NCI-H446 (cell line): ENCODE measurements around the gene TRMU.
"Not testable (repeated sequence)": the region's sequence is repeated elsewhere in the genome, so short reads cannot be mapped to it uniquely, and the experiment has no call there.

Experiments used
- DNase-seq, 2 experiments: peaks; one replicate each; lab custom pipeline; 2025; lab: John Stamatoyannopoulos, UW

TRMU gene

DNA sequence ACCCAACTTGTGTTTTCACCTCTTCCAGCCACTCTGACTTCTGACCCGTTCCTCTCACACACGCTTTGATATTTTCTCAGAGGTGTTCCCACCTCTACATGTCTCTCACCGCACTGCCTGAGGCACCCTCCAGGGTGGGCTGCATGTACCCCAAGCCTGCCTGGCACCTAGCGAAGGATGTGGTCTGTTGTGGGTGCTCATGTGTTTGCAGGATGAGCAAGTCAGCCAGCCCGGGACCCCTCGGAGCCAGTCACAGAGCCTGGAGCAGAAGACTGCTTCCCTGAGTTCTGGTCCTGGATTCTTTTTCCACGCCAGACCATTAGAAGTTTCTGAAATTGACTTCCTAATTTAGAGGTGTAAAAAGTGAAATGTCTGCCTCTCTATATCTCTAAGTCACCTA lies 35.0 kb upstream of the TRMU start:
- DNase-seq: no peak

DNA sequence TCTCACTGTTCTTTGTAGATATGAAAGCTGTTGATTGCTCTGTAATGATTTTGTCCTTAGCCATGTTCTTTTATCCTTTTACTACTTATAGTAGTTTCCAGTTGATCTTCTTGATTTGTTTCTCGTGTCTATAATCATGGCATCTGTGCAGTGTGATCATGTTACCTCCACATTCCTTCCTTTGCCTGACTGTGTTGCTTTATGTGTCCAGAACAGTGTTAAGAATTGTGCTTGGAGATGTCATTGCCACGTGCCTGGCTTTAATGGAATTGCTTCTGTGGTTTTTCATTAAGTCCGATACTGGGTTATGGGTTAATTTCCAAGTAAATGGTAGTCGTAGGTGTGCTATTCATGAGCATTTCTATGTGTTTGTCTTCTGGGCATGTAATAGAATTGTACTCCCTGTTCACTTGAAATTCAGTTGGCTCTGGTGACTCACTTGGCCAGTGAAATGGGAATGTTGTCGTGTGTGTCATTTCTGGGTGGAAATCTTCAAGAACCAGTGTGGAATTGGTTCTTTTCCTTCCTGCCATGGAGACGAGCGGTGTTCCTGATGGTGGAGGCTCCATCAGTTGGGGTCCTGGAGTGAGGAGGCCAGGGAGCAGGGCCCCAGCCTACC lies 32.1 kb upstream of the TRMU start:
- DNase-seq: no peak

DNA sequence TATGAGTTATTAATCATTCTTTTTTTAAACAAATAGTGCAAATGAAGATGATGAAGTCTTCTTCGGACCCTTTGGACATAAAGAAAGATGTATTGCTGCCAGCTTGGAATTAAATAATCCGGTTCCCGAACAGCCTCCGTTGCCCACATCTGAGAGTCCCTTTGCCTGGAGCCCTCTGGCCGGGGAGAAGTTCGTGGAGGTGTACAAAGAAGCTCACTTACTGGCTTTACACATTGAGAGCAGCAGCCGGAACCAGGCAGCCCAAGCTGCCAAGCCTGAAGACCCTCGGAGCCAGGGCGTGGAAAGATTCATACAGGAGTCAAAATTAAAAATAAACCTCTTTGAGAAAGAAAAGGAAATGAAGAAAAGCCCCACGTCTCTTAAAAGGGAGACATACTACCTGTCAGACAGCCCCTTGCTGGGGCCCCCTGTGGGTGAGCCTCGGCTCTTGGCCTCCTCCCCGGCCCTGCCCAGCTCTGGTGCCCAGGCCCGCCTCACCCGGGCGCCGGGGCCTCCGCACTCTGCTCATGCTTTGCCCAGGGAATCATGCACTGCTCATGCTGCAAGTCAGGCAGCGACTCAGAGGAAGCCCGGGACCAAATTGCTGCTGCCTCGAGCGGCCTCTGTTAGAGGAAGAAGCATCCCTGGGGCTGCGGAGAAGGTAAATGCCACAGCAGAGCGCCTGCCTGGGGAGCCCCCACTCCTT lies 27.1 kb upstream of the TRMU start:
- DNase-seq: no peak

DNA sequence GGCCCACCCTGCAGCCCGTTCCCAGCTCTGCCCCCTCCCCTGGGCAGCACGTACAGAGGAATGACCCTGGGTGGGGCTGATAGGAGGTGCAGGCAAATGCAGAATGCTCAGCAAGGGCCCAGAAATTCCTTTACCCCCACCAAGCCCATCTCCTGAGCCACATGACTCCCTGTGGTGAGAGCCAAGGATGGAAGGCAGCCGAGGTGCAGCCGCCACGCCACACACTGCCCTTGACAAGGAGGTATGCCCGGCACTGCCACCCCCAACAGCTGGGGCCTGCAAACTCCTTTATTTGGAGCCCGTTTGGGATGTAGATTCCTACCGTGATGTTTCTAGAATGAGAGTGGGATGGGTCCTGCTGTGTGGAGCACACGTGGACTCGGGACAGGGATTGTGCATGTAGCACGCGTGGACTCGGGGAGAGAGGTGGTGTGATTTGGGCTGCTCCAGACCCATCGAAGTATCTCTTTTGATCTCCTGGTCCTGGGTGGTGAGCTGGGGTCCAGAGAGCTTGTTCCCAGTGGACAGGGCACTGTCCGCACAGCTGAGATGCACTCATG lies 25.9 kb upstream of the TRMU start:
- DNase-seq: no peak

DNA sequence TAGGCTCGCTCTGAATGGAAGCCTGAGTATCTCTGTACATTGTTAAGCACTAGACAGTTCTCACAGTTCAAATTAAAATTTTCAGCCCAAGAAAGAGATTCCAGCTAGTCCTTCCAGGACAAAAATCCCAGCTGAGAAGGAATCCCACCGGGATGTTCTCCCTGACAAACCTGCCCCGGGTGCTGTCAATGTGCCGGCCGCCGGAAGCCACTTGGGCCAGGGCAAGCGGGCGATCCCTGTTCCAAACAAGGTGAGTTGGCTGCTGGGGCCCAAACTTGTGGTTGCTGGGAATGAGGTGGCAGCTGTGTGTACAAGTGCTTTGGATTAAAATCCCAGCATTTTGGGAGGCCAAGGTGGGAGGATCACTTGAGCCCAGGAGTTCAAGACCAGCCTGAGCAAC lies 23.5 kb upstream of the TRMU start:
- DNase-seq: no peak

DNA sequence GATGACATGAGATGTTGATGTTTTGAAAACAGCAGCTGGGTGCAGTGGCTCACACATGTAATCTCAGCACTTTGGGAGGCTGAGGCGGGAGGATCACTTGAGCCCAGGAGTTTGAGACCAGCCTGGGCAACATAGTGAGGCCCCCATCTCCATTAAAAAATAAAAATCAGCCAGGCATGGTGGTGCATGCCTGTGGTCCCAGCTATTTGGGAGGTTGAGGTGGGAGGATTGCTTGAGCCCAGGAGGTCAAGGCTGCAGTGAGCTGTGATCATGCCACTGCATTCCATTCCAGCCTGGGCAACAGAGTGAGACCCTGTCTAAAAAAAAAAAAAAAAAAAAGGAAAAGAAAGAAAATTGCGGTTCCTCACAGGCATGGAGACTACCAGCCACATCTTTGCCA lies 22.7 kb upstream of the TRMU start:
- DNase-seq: not testable (repeated sequence)

DNA sequence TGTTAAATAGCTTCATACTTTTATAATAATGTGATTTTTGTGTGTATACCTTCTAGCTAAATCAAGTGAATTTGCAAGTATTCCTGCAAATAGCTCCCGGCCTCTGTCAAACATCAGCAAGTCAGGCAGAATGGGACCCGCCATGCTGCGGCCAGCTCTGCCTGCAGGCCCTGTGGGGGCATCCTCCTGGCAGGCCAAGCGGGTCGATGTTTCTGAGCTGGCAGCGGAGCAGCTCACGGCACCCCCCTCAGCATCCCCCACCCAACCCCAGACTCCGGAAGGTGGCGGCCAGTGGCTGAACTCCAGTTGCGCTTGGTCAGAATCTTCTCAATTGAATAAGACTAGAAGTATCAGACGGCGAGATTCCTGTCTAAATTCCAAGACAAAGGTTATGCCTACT lies 19.5 kb upstream of the TRMU start:
- no peak for DNase-seq

DNA sequence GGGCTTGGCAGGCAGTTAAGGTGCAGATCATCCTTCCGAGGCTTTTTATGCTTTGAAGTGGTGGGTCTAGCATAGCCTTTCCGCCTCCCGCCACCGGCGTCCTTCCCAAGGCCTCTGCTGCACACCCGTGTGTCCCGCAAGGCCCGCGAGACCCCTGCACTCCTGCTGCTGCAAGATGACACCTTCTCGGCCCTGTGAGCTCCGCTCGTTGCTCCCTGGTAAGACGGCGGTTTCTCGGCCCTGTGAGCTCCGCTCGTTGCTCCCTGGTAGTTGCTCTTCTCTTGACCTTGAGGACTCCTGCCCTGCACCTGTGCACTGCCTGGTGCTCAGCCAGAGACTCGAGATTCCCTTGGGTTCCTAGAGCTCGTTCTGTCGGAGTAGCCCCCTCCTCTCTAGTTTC lies 17.9 kb upstream of the TRMU start:
- no peak for DNase-seq

DNA sequence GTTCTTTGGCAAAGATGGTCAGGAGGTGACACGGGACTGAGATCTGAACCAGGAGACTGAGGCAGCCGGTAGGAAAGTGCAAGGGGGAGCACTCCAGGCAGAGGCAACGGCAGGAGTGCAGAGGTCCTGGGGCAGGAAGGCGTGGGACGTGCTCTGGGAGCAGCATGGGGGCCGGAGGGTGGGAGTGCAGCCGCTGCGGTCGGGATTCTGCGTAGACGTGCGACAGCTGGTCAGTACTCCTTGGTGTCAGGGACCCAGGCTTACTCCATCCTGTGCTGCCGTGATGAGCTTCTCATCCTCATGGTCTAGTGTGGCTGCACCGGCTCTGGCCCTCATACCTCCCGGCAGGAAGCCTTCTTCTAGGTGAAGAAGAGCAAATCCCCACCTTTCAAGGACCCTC lies 16.9 kb upstream of the TRMU start:
- DNase-seq: no peak

DNA sequence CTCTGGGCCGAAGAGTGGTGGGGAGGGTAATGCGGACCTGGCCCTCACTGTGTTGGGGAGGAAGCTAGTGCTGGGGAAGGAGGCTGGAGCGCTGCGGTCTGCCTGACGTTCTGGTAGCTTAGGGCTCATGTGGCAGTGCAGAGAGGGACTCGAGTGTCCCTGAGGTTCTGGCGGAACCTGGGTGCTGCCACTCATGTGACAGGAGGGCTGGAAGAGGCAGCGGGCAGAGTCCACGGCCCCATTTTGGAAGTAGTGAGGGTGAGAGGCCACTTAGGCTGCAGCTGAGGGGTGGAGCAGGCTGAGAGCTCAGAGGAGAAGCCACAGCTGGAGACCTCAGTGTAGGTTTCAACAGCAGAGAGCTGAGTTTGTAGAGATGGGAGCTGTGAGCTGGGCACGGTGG lies 16.2 kb upstream of the TRMU start:
- DNase-seq: no peak

DNA sequence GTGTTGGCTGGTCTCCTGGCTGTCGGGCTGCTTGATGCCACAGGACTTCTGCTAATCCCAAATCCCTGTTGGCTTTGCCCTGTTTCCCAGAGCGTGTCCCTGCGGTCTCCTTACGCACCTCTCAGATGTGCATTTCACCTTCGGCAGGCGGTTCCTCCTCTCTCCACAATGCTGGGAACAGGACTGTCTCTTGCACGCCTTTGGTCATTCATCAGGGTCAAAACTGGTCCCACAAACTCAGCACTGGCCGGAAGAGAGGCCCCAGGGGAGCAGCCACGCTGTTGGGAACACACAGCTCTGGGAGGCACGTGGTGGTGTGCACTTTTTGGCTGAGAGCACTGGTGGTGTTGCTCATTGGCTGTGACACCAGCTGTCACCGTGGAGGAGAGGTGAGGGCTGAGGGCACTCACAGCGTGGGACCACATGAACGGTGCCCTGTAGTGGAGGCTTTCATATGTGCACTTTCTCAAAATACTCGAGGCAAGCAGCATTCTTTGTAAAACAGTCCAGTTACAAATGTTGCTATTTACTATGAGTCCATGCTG lies 15.3 kb upstream of the TRMU start:
- DNase-seq: no peak

DNA sequence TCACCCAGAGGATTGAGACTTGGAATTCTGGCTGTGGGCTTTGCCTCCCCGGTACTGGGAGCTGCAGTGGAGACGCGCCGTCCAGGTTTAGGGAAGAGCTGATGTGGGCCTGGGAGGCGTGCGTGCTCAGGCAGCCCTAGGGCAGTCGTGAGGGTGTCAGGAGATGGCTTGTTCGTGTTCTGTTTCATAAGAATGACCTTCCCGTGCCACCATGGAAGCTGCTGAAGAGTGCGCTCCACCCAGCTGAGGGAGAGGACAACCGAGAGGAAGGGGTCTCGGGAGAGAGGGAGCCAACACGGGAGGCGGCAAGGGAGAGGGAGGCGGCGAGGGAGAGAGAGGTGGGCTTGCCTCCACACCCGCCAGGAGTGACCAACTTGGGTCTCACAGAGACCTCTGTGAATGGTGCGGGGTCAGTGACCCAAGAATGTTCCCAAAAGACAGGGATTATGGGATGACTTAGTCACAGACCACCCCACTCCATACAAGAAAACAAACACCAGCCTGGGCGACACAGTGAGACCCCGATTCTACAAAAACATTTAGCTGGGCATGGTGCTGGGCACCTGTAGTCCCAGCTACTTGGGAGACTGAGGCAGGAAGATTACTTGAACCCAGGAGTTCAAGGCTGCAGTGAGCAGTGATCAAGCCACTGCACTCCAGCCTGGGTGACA lies 14.7 kb upstream of the TRMU start:
- no peak for DNase-seq

DNA sequence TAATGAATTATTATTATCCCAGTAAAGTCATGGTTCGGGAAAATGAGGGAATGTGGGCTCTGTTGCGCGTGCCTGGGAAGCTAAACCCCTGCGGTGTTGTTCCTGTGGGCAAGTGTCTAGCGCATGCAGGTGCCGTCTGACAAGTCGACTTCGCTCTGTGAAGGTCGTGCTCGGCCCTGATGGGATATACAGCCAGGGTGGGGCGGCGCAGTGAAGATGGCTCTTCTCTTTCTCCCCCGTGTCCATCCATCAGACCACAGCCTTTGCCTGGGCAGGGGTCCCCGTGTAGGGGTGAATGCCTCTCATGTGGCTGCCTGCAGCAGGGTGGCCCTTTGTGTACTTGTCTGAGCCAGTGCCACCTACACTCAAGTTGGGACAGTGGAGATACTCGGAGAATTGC lies 12.8 kb upstream of the TRMU start:
- DNase-seq: no peak

DNA sequence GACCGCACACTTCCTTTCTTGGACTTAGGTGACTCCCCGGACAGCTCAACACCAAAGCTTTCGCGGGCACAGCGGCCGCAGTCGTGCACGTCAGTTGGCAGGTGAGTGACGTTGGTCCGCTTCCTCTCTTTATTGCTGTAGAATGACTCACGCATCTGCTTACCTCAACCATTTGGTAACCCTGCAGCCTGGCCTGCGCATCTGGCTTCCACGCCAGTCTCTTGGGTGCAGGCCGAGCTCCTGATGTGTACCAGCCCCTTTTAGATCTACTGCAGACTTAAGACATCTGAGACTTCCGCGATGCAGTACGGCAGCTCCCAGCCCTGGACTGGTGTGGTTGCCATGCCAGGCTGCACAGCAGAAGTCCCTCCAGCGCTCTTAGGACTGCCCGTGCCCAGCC lies 12.4 kb upstream of the TRMU start:
- DNase-seq: no peak

DNA sequence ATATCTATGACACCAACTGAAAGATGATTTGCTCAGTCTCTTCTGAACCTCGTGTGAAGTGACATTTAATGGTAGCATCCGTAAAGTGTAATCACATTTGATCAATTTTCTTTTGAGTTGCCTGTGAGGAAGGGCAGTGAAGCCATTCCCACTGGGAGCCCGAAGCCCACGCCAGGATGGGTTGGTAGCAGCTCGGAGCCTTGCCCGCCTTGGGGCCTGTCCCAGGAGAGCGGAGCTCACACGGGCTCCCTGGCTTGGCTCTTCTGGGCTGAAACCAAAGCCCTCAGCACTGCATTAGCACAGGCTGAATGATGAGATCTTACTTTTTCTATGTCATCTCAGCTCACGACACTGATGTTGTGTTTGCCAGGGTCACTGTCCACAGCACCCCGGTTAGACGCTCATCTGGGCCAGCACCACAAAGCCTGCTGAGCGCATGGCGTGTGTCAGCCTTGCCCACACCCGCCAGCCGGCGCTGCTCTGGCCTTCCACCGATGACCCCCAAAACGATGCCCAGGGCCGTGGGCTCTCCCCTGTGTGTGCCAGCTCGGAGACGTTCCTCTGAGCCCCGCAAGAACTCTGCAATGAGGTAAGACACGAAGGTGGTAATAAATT lies 9.3 kb upstream of the TRMU start:
- DNase-seq: no peak

DNA sequence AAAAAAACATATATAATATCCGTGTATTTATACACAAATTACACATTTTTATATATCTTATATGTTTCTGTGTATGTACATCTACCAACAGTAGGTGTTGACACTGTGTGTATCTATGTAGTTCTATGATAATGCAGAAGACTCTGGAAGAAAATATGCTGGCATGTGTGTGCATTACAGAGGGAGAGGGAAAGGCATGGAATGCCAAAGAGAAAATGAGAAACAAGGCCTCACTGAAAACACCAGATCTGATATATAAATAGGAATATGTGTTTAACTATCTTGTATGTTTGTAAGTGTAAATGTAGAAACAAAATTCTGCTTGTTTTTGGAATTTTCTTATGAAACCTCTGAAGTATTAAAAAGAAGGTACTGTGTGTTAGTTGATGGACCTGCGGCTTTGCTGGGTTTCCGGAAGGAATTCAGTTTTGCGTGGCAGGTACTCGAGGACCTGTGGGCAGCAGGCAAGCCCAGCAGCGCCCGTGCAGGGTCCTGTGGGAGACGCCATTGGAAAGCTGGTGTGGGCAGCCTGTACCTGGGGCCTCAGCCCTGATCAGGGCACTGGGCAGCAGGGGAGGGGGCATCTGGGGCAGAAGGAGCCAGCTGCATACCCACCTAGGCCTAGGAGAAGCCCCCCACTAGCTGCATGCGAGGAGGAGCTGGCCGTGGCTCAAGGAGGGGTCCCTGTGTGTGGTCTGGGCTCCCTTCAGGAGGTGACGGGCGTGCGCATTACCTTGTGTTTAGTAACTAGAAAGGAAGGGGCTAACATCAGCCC lies 7.6 kb upstream of the TRMU start:
- DNase-seq: no peak

DNA sequence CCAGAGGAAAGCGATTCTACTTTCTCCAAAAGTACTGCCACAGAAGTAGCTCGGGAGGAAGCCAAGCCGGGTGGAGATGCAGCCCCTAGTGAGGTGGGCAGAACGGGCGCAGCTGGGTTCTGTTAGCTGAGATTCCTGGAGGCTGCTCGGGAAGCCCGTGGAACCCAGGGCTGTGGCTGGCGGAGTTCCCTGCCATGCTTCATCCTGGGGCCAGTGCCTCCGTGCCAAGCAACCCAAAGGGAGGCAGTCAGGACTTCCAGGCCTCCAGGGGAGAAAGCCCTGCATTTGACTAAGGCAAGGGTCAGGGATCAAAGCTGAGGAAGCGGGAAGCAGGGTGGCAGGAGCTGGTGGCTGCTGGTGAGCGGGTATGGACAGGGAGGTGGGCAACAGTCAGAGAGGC lies 6.7 kb upstream of the TRMU start:
- DNase-seq: no peak

DNA sequence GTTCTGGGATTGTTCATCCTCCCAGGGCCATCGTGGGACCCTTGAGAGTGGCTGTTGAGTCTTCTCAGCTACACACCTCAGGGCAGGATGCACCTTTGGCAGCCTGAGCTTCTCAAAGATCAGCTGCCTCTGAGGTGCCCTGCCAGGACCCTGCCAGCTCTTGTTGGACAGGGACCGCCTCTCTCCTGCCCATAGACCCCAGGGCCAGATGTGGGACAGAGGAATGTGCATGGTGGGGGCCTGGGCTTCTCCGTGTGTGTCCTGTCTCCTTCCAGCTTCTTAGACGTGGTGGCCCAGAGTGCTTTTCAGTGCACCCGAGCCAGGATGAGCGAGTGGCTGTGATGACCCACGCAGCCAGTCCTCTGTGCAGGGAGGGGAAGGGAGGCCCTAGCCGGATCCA lies 5.9 kb upstream of the TRMU start:
- no peak for DNase-seq

DNA sequence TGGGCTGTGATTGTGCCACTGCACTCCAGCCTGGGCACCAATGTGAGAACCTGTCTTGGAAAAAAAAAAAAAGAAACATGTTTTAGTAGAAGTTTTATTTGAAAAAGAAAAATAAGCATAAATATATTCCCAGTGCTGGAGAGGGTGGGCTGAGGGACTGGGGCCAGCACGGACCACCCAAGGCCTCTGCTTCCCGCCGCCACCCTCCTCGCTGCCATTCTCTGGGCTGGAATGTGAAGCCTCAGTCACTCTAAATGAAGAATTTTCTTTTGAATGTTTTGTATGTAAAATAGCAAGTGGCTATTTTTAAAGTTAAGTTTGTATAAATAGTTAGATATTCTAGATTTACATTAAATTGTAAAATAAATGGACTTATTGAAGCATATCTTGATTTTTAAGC lies 5.1 kb upstream of the TRMU start:
- DNase-seq: no peak

DNA sequence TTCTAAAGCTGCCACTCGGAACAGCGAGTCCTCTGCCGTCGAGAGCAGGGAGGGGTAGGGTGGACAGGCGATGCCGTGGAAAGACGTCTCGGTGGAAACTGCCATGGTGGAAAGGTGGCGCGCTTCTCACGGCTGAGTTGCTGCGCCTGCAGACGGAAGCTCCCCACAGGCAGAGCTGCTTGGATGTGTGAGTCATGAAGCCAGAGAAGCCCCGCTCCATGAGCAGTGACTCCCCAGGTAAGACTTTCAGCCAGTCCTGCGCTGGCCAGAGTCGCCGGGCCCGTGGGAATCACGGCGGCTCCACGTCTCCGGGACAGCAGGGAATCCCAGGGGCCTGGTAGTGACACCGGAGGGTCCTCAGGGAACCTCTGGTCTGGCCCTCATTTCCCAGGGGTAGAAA lies 4.0 kb upstream of the TRMU start:
- DNase-seq: no peak

DNA sequence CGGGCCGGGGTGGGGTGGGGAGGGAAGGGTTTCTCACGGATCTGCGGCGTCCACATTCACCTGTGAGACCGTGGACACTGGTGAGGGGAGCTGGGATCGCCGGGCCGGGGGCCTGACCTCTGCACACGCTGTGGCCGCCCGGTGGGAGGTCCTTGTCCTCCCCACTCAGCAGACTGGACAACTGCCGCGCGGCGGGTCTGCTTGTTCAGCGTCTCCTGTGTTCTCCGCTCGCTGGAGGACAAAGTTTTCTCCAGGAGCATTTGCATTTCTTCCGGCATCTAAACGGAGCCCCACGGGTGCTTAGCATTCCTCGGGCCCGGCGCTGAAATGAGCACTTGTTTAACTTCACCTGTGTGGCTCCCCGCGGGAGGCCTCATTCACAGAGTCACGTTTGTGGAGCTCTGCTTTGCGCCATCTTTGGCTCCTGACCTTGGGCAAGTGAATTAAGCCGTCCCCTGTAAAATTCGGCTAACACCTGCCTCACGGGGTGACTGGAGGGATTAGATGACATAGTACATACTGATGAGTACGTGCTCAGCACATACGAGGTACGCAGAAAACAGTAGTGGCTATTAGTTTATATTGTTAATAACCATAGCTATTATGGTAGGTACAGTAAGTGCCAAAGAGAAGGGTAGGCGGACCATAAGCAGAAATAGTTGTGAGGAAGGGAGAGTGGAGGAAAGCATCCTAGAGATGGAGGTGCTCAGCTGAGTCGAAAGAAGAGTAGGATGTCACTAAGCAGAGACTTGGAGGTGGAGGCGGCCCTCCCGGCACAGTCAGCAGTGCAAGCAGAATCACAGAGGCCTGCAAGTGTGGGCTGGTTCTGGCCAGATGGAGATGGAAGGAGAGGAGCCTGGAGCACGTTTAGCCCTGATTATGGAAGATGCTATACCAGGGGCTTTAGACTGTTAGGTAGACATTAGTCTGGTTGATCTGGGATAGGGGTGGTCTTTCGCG lies 885 bp downstream of the TRMU start:
- no peak for DNase-seq
